ENCODE results near the gene KIF26A. TPM values are rescaled to one million over a fixed set of nuclear protein-coding genes. Genes with fewer than 3 reads are reported as not detected.

The KIF26A gene
- total and polyA plus RNA-seq, 10 donors: 0.72 to 21.9 (median 9.2) TPM

DNA sequence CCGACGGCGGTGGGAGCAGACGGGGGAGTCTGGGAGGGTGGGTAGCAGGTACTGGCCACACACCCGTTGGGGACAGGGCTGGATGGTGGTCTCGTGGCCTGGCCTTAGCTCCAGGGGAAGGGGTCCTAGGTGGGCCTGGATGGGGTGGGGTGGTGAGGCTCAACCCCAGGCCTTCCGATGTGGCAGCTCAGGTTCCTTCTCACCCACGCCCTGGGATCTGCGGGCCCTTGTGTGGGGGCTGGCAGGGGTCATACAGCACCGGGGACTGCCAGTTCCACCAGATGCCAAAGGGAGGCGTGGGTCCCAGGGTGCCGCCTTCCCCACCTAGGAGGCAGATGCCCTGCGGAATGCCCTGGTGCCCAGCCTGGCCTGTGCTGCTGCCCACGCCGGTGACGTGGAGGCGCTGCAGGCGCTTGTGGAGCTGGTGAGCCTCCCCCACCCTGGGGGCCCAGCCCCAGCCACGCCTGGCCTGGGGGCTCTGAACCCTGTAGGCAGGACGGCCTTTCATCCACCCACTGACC is 31.9 kb upstream of the KIF26A start:
- H3K36me3 ChIP-seq: no peaks in the 10 kb centered on the region
- peaks cover 0 to 44% (median 0%) of the 10 kb centered on the region in 7 donors for H3K27me3 ChIP-seq (replicated peaks in 1 of 7)
- intact Hi-C loops (cut with DNase I; ENCODE audit: low total_unique reads): no loop called here
- no peaks in the 10 kb centered on the region for H3K9me3 ChIP-seq
- no peak overlapping the region for H3K4me3 ChIP-seq
- peak; percentile 57 for DNase-seq
- no peaks in the 10 kb centered on the region for H3K4me1 ChIP-seq
- TF ChIP-seq POLR2A (IDR thresholded peaks at IDR 0.05) (no peak), POLR2AphosphoS5 (IDR thresholded peaks at IDR 0.05) (no peak)
- TF ChIP-seq, protein P1, sequence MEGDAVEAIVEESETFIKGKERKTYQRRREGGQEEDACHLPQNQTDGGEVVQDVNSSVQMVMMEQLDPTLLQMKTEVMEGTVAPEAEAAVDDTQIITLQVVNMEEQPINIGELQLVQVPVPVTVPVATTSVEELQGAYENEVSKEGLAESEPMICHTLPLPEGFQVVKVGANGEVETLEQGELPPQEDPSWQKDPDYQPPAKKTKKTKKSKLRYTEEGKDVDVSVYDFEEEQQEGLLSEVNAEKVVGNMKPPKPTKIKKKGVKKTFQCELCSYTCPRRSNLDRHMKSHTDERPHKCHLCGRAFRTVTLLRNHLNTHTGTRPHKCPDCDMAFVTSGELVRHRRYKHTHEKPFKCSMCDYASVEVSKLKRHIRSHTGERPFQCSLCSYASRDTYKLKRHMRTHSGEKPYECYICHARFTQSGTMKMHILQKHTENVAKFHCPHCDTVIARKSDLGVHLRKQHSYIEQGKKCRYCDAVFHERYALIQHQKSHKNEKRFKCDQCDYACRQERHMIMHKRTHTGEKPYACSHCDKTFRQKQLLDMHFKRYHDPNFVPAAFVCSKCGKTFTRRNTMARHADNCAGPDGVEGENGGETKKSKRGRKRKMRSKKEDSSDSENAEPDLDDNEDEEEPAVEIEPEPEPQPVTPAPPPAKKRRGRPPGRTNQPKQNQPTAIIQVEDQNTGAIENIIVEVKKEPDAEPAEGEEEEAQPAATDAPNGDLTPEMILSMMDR (IDR thresholded peaks at IDR 0.05 in 8 of 11, conservative IDR thresholded peaks at IDR 0.05 in 3 of 11): no peak
- WGBS, 5 donors: 87 to 95% (median 89%) methylated on average over 7 to 20 of the region's 20 CpGs
- no peak overlapping the region for H3K27ac ChIP-seq

DNA sequence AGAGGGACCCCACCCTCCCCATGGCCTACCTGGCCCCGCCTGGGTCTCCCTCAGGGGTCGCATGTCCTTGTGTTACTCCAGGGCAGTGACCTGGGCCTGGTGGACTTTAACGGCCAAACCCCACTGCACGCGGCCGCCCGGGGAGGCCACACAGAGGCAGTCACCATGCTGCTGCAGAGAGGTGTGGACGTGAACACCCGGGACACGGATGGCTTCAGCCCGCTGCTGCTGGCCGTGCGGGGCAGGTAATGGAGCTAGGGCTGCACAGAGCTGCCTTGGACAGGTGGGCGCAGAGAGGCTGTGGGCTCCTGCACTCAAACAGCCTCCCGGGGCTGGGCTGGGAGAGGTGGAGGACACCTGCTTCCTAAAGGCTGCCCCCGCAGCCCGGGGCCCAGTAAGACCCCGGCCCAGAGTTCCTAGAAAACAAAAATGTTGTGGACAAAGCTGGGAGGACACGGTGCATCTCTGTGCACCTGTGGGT is 31.2 kb upstream of the KIF26A start:
- no peaks in the 10 kb centered on the region for H3K4me1 ChIP-seq
- WGBS, 5 donors: 85 to 90% (median 89%) methylated on average over 17 to 19 of the region's 19 CpGs
- H3K27ac ChIP-seq: no peak overlapping the region
- no peak overlapping the region for H3K4me3 ChIP-seq
- no peaks in the 10 kb centered on the region for H3K9me3 ChIP-seq
- TF ChIP-seq POLR2A (IDR thresholded peaks at IDR 0.05) (no peak), POLR2AphosphoS5 (IDR thresholded peaks at IDR 0.05) (no peak)
- TF ChIP-seq, protein P1 (IDR thresholded peaks at IDR 0.05 in 8 of 11, conservative IDR thresholded peaks at IDR 0.05 in 3 of 11): no peak
- peak; percentile 56 for DNase-seq
- intact Hi-C loops (cut with DNase I; ENCODE audit: low total_unique reads): no loop called here
- no peaks in the 10 kb centered on the region for H3K36me3 ChIP-seq
- H3K27me3 ChIP-seq (replicated peaks in 1 of 7): peaks cover 0 to 46% (median 0%) of the 10 kb centered on the region in 7 donors

DNA sequence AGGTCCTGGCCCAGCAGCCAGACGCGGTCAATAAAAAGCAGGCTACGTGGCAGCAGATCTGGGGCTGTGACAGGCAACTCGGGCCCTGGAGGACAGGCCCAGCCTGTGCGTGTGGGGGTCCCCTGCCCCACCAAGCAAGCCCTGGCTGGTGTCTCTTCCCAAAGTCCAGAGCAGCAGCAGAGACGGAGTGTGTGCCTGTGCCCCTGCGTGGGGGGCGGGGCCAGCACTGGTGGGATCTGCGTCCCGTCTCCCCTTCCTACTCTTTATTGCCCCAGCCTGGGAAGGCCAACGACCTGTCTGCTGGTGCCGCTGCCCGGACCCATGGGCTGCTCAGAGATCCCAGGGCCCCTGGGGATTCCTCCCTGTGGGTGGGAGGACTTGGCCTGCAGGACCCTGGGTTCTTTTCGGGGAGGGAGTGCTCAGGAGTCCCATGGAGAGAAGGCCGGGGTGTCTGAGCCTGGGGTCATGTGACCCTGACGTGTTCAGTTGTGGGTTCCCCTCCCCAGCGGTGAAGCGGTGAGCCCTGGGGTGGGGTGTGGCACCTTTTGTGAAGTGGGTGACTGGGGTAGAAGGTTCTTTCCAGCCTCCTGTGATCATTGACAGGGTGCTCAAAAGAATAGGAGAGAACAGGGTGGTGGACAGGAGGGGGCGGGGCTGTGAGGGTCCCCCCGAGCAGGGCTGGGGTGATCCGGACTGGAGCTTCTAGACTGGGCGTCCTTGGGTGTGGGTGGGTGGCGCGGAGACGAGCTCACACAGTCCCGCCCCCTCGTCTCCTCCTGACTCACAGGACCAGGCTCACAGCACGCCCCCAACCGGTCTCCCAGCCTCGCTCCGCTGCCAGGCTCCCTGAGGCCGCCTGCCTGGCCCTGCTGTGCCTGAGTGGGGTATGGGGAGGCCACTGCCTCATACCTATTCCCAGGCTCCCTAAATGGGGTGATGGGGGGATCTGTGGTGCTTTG is 30.5 kb upstream of the KIF26A start:
- DNase-seq: peak; percentile 59
- 69 to 81% (median 72%) methylated on average over 23 to 32 of the region's 32 CpGs for WGBS, 5 donors

More for the DNA sequence above, 30.5 kb upstream of the KIF26A start:
- Histone ChIP-seq H3K27me3 (replicated peaks in 1 of 7) (peaks cover 0 to 51% (median 0%) of the 10 kb centered on the region in 7 donors), H3K4me3 (no peak overlapping the region), H3K4me1 (no peaks in the 10 kb centered on the region), H3K9me3 (no peaks in the 10 kb centered on the region), H3K27ac (no peak overlapping the region), H3K36me3 (no peaks in the 10 kb centered on the region)
- TF ChIP-seq, protein P1 (IDR thresholded peaks at IDR 0.05 in 8 of 11, conservative IDR thresholded peaks at IDR 0.05 in 3 of 11): no peak
- no peak for TF ChIP-seq POLR2A (IDR thresholded peaks at IDR 0.05)
- TF ChIP-seq POLR2AphosphoS5 (IDR thresholded peaks at IDR 0.05): no peak
- intact Hi-C loops (cut with DNase I; ENCODE audit: low total_unique reads): no loop called here
